HCT116 (cell line): ENCODE measurements around the gene TUBB6. TPM values are rescaled to one million over a fixed set of nuclear protein-coding genes. Genes with fewer than 3 reads are reported as not detected.

Source experiments
- ATAC-seq: fragments of 200-7000 bp; cut with Tn5 transposase; 2 replicates; pipeline ENCODE4 v1.9.1; 2020; ENCODE audit warnings: mild to moderate bottlenecking, moderate library complexity
- BruUV-seq: library from RNA; stranded (reverse); fragments of 400-500 nt; replicated peaks from 2 replicates; lab custom pipeline; 2021; lab: Mats Ljungman, UMichigan
- CTCF ChIA-PET: fragments of 300-600 bp; sonication (Branson Sonifier 250); formaldehyde crosslinking; loops from one replicate; lab custom pipeline; 2021; ENCODE audit warnings: antibody characterized with exemption; lab: Charles Lee
- POLR2A ChIA-PET: fragments of 300-600, 350-600 bp; sonication (Branson Sonifier 250); formaldehyde crosslinking; loops from one replicate; lab custom pipeline; 2021; ENCODE audit warnings: antibody characterized with exemption; lab: Charles Lee
- RAD21 ChIA-PET, 2 experiments: fragments of 300-600 bp; sonication (Branson Sonifier 250); formaldehyde crosslinking; loops; one replicate each; lab custom pipeline; 2023; ENCODE audit warnings: low total read pairs in 2 of 2; ENCODE audit not compliant: uncharacterized antibody in 2 of 2, unreplicated experiment in 2 of 2, low non-redundant PET in 1 of 2; lab: Charles Lee
- DNase-seq: peaks from one replicate; pipeline ENCODE4 v3.0.0-alpha.2; 2010; ENCODE audit warnings: low read depth, low spot score
- H2AFZ ChIP-seq: fragments of 200-600 bp; shearing (Covaris generic), sonication (generic); 2 replicates; pipeline ENCODE4 v1.6.1; 2017; ENCODE audit warnings: low read depth, mixed run types, mixed read lengths, antibody characterized with exemption, low read length; ENCODE audit not compliant: poor library complexity, severe bottlenecking
- H3K27ac ChIP-seq: 2 replicates; pipeline ENCODE4 v1.5.1; 2012; ENCODE audit warnings: low read depth, low read length
- H3K27me3 ChIP-seq: fragments of 200-600 bp; sonication (generic); 2 replicates; pipeline ENCODE4 v1.6.1; 2016; ENCODE audit warnings: mixed run types, low read length, mixed read lengths; ENCODE audit not compliant: insufficient read depth
- H3K36me3 ChIP-seq, 2 experiments: fragments of 200-500 bp in 1 of 2; fragments of 200-600 bp in 1 of 2; sonication (Bioruptor generic) in 1 of 2; sonication (generic) in 1 of 2; 2 replicates each; pipeline versions ENCODE4 v1.5.1 to v1.6.1; 2014 to 2016; ENCODE audit warnings: low read length in 2 of 2, inconsistent platforms in 1 of 2, mixed read lengths in 1 of 2, mixed run types in 1 of 2; ENCODE audit not compliant: insufficient read depth in 2 of 2, control insufficient read depth in 1 of 2
- H3K4me1 ChIP-seq, 2 experiments: fragments of 200-600 bp in 1 of 2; sonication (generic) in 1 of 2; 2 replicates each; pipeline versions ENCODE4 v1.5.1 to v1.6.1; 2012 to 2017; ENCODE audit warnings: low read length in 2 of 2, inconsistent platforms in 1 of 2, mild to moderate bottlenecking in 1 of 2, mixed read lengths in 1 of 2, mixed run types in 1 of 2, moderate library complexity in 1 of 2; ENCODE audit not compliant: insufficient read depth in 2 of 2, control insufficient read depth in 1 of 2
- H3K4me2 ChIP-seq: fragments of 200-600 bp; sonication (generic); 2 replicates; pipeline ENCODE4 v1.6.1; 2017; ENCODE audit warnings: mixed run types, low read length, mixed read lengths
- H3K4me3 ChIP-seq, 2 experiments: fragments of 200-600 bp in 1 of 2; sonication (generic) in 1 of 2; replicated peaks in 1 of 2; 2 replicates each; pipeline ENCODE4 v1.5.1; 2011 to 2016; ENCODE audit warnings: low read length in 2 of 2, control low read depth in 1 of 2, low read depth in 1 of 2, mild to moderate bottlenecking in 1 of 2, mixed read lengths in 1 of 2, mixed run types in 1 of 2
- H3K79me2 ChIP-seq: fragments of 200-600 bp; sonication (generic); 2 replicates; pipeline ENCODE4 v1.6.1; 2017; ENCODE audit warnings: mild to moderate bottlenecking, mixed run types, low read length, moderate library complexity, mixed read lengths; ENCODE audit not compliant: insufficient read depth
- H3K9ac ChIP-seq: fragments of 200-600 bp; sonication (generic); 2 replicates; pipeline ENCODE4 v1.6.1; 2016; ENCODE audit warnings: low read length, mixed read lengths
- H3K9me2 ChIP-seq: fragments of 200-600 bp; sonication (generic), shearing (Covaris generic); 2 replicates; pipeline ENCODE4 v1.6.1; 2017; ENCODE audit warnings: mixed run types, mild to moderate bottlenecking, moderate library complexity; ENCODE audit not compliant: insufficient read depth
- H3K9me3 ChIP-seq, 2 experiments: fragments of 200-500 bp in 1 of 2; fragments of 200-600 bp in 1 of 2; sonication (Bioruptor generic) in 1 of 2; sonication (generic) in 1 of 2; 2 replicates each; pipeline ENCODE4 v1.6.1; 2014 to 2017; ENCODE audit warnings: low read length in 2 of 2, mixed read lengths in 2 of 2, inconsistent platforms in 1 of 2, low read depth in 1 of 2, mild to moderate bottlenecking in 1 of 2, mixed run types in 1 of 2, moderate library complexity in 1 of 2; ENCODE audit not compliant: control insufficient read depth in 1 of 2, insufficient read depth in 1 of 2
- H4K20me1 ChIP-seq: fragments of 200-600 bp; sonication (generic), shearing (Covaris generic); 2 replicates; pipeline ENCODE4 v1.6.1; 2017; ENCODE audit warnings: mixed run types, mild to moderate bottlenecking, moderate library complexity; ENCODE audit not compliant: insufficient read depth
- CBX3 ChIP-seq: IDR thresholded peaks from 2 replicates; pipeline ENCODE4 v1.6.1; 2012; ENCODE audit warnings: low read depth
- CTCF ChIP-seq, 3 experiments: fragments of 200-600 bp in 1 of 3; sonication (generic) in 1 of 3; IDR thresholded peaks in 2 of 3; conservative IDR thresholded peaks in 1 of 3; 2 replicates each; pipeline ENCODE4 v1.5.1; 2012 to 2017; ENCODE audit warnings: low read depth in 2 of 3, low read length in 2 of 3, antibody characterized with exemption in 1 of 3, borderline replicate concordance in 1 of 3, control low read depth in 1 of 3, mild to moderate bottlenecking in 1 of 3, mixed read lengths in 1 of 3, mixed run types in 1 of 3, moderate library complexity in 1 of 3; ENCODE audit not compliant: insufficient read depth in 1 of 3
- EGR1 ChIP-seq: IDR thresholded peaks from 2 replicates; pipeline ENCODE4 v1.6.1; 2012; ENCODE audit warnings: low read depth
- EZH2 ChIP-seq: fragments of 200-600 bp; sonication (generic); IDR thresholded peaks from 2 replicates; pipeline ENCODE4 v1.6.1; 2017; ENCODE audit warnings: antibody characterized with exemption, mixed run types
- FOSL1 ChIP-seq: IDR thresholded peaks from 2 replicates; pipeline ENCODE4 v1.6.1; 2012; ENCODE audit warnings: low read depth
- MAX ChIP-seq: IDR thresholded peaks from 2 replicates; pipeline ENCODE4 v1.6.1; 2012
- POLR2AphosphoS5 ChIP-seq: IDR thresholded peaks from 2 replicates; pipeline ENCODE4 v1.6.1; 2011; ENCODE audit warnings: mild to moderate bottlenecking, low read depth, low read length, moderate library complexity
- RAD21 ChIP-seq: IDR thresholded peaks from 2 replicates; pipeline ENCODE4 v1.6.1; 2012; ENCODE audit warnings: low read depth, mild to moderate bottlenecking
- SIN3A ChIP-seq: IDR thresholded peaks from 2 replicates; pipeline ENCODE4 v1.6.1; 2012; ENCODE audit warnings: low read depth
- SRF ChIP-seq: IDR thresholded peaks from 2 replicates; pipeline ENCODE4 v1.6.1; 2012; ENCODE audit warnings: low read depth
- TCF7L2 ChIP-seq: IDR thresholded peaks from 2 replicates; pipeline ENCODE4 v1.7.0; 2011; ENCODE audit warnings: borderline replicate concordance, inconsistent platforms; ENCODE audit not compliant: insufficient read depth, insufficient read length; ENCODE audit errors: extremely low read depth
- YY1 ChIP-seq: IDR thresholded peaks from 2 replicates; pipeline ENCODE4 v1.6.1; 2011; ENCODE audit warnings: low read length, low read depth, moderate library complexity, mild to moderate bottlenecking; ENCODE audit not compliant: insufficient replicate concordance; ENCODE audit errors: extremely low read depth
- ZFX ChIP-seq: fragments of 450-650 bp; IDR thresholded peaks from 2 replicates; pipeline ENCODE4 v1.6.1; 2017
- intact Hi-C: fragments of 100-400 bp; cut with micrococcal nuclease; formaldehyde crosslinking; loops from 2 replicates; pipeline ENCODE4 v1.10.0; 2022
- total RNA-seq: library from RNA; stranded (reverse); gene quantifications from one replicate; pipeline ENCODE4 v1.2.1, GENCODE V29; 2021; ENCODE audit not compliant: unreplicated experiment

Gene TUBB6
- total RNA-seq, 1 experiment from 2014 or later, result 87.4 TPM

- TF ChIP-seq RAD21, result no peak
- TF ChIP-seq CTCF (IDR thresholded peaks at IDR 0.05 in 2 of 3, conservative IDR thresholded peaks at IDR 0.05 in 1 of 3; ENCODE audit: borderline replicate concordance in 1 of 3, insufficient read depth in 1 of 3, low read depth in 2 of 3, low read length in 2 of 3), result peak; percentile 59 to 92 (median 71); a peak in 5 of 6 replicates
- intact Hi-C loops, result no loop called here
- Histone ChIP-seq H4K20me1 (no peaks in the 10 kb centered on the region), H3K4me3 (peak overlapping the region; percentile 4 to 45; a peak in 3 of 4 replicates), H3K79me2 (no peaks in the 10 kb centered on the region), H3K27me3 (no peaks in the 10 kb centered on the region), H3K9me2 (no peaks in the 10 kb centered on the region), H3K9me3 (no peaks in the 10 kb centered on the region), H2AFZ (peak overlapping the region; percentile 94), H3K4me1 (peaks cover 0 to 7% of the 10 kb centered on the region in 2 experiments; a peak in 2 of 4 replicates), H3K4me2 (peak overlapping the region; percentile 79), H3K9ac (peak overlapping the region; percentile 59), H3K27ac (peak overlapping the region; percentile 43; the same call in 1 of the 2 replicates), H3K36me3 (no peaks in the 10 kb centered on the region)
- RAD21 ChIA-PET, result interaction anchor here (0.6 to 1.3 kb wide), 3 partner anchors 214 to 334 kb away, joined by 3 to 7 read pairs (median 3); no protein-coding TSS in a partner anchor
- POLR2A ChIA-PET, result interaction anchor here (0.8 to 2.4 kb wide), 2 partner anchors 12 to 17 kb away, joined by 3 to 11 read pairs; no protein-coding TSS in a partner anchor
- ATAC-seq (peak; percentile 94), DNase-seq (peak; percentile 49)
- CTCF ChIA-PET, result interaction anchor here (0.6 to 2.6 kb wide), 22 partner anchors 9 to 663 kb away, joined by 3 to 32 read pairs (median 4); partner anchors contain the start of genes CIDEA and PTPN2
- BruUV-seq, result no TSS peak
These were observed 36.4 kb upstream of the TUBB6 start for GRCh38 chr18:12271376-12272235.

- H3K36me3 ChIP-seq, result no peaks in the 10 kb centered on the region
- no peak overlapping the region for H3K4me2 ChIP-seq
- H3K9ac ChIP-seq, result no peak overlapping the region
- no TSS peak for BruUV-seq
- no peaks in the 10 kb centered on the region for H3K79me2 ChIP-seq
- H3K27ac ChIP-seq, result no peak overlapping the region
- intact Hi-C loops, result no loop called here
- POLR2A ChIA-PET, result no interaction called here
- TF ChIP-seq EZH2, result no peak
- no peak for TF ChIP-seq SIN3A
- no peak for TF ChIP-seq MAX
- TF ChIP-seq TCF7L2, result no peak
- no peak for TF ChIP-seq YY1
- no peak for TF ChIP-seq CBX3
- TF ChIP-seq POLR2AphosphoS5, result no peak
- no peak for TF ChIP-seq EGR1
- no peak for TF ChIP-seq FOSL1
- no peak for TF ChIP-seq ZFX
- no peak for TF ChIP-seq SRF
- no peak for TF ChIP-seq RAD21
- DNase-seq, result no peak
- peaks cover 0 to 13% of the 10 kb centered on the region in 2 experiments; a peak in 3 of 4 replicates for H3K4me1 ChIP-seq
- no peaks in the 10 kb centered on the region for H3K9me2 ChIP-seq
- RAD21 ChIA-PET, result no interaction called here
- CTCF ChIA-PET, result no interaction called here
- H3K4me3 ChIP-seq, result no peak overlapping the region
- no peak for ATAC-seq
- no peaks in the 10 kb centered on the region for H3K9me3 ChIP-seq
- H4K20me1 ChIP-seq, result no peaks in the 10 kb centered on the region
- H2AFZ ChIP-seq, result no peak overlapping the region
- H3K27me3 ChIP-seq, result no peaks in the 10 kb centered on the region
These were observed 33.2 kb upstream of the TUBB6 start for GRCh38 chr18:12274793-12275192.
